GM18858 (cell line): Measurements from ENCODE around the gene PPARA.
A peak's percentile ranks its signal among the peaks of the same experiment; 100 is the strongest.

Source experiments
- ATAC-seq: cut with Tn5 transposase; IDR thresholded peaks from one replicate; pipeline ENCODE4 v1.9.1; 2021; ENCODE audit not compliant: unreplicated experiment

Gene PPARA

GRCh38 chr22:46150034-46150654, at the start of gene PPARA:
Gene PPARA, plus strand, starts transcription at chr22:46150526. Its CDS starts 47,858 bp downstream, at chr22:46198384.
- ATAC-seq, result peak; percentile 48

- no peak for ATAC-seq
These were observed 48.2 kb upstream of the PPARA start for GRCh38 chr22:46102159-46102558.

- ATAC-seq, result no peak
These were observed 47.6 kb upstream of the PPARA start for GRCh38 chr22:46102752-46103151.

GRCh38 chr22:46103181-46103580, 47.1 kb upstream of the PPARA start:
- no peak for ATAC-seq

GRCh38 chr22:46103664-46104063, 46.7 kb upstream of the PPARA start:
- no peak for ATAC-seq

GRCh38 chr22:46104170-46104880, 46.0 kb upstream of the PPARA start:
- no peak for ATAC-seq

- no peak for ATAC-seq
These were observed 45.3 kb upstream of the PPARA start for GRCh38 chr22:46104881-46105493.

GRCh38 chr22:46105494-46106278, 44.6 kb upstream of the PPARA start:
- ATAC-seq, result no peak

DNA sequence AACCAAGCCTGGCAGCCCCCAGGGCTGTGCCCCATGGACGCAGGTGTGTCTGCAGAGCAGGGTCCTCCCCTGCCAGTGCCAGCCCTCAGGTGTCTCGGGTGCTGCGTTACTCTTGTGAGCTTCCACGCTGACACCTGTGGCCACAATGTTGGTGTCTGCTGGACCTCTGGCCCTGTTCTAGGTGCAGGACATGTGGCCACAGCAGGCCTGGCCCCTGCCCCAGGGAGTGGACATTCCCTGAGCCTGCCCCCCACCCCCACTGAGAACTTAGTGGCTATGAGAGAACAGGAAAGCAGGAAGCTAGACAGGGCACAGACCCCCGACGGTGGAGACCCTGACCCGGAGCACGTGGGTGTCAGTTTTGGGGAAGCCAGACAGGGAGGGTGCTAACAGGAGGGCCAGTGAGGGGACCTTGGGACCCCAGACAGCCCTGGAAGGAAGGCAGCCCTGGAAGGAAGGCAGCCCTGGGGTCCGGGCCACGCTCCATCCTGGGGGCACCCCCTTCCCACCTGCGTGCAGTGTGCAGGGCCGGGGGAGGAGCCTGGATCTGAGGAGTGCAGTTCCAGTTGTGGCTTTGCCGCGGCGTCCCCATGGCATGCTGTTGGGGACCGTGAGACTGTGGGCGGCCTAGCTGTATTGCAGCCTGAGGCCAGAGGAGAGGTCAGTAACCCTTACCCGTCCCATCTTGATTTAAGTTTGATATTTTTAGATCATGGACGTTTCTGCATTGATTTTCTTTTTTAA, 43.9 kb upstream of the PPARA start:
- no peak for ATAC-seq

DNA sequence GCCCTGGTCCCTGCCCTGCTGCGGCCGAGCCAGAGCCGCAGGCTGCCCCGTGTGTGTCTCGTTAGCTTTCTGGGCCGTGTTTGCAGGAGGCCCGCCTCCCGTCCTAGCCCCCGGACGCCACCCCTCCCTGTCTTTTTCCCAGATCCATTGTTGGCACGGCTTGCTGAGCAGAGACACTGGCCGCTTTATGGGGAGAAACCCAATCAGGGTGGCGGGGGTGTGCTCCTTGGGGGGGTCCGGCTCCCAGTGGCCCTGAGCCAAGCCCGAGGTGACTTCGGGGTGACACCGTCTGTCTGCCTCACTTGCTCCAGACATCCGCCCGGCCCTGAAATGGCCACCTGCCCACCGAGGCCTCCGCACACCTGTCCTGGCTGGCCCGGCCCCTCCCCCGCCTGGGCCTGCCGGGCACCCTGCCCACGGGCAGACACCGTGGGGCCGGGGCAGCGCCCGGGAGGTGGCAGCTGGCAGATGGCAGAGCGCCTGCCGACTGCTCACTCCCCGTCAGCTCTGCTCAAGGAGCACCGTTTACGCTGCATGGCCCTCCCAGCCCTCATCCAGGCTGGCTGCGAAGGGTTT, 43.1 kb upstream of the PPARA start:
- ATAC-seq, result no peak

DNA sequence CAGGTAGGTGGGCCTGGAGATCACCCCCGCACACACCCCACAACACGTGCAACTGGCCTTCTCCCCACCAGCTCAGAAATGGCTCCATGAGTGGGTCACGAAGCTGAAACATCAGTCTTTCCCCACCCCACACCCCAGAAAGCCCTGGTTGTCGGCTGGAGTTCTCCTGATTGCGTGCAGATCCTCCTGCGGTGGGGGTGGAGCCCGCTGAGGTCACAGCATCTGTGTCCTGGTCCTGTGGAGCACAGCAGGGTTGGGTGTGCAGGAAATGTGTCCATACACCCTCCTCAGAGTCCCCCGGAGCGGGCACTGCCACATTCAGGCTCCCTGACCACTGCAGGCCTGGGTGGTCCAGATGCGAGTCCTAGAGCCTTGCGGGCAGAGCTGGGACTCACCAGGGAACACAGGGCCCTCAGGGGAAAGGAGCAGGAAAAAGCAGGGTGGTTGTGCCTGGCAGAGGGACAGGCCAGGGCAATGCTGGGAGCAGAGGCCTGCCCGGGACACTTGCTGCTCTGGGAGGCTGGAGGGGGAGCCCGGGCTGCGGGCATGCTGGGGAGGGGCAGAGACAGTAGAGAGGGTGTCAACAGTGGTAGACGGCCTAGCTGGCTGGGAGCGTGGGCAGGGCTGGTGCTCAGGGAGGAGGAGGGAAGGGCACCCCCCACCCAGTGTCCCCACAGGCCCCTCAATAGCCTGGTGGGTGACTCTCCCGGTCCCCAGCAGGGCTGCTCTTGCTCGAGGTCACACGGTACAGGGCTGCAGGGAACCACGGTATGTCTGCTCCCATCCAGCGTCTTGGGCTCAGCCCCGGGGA, 42.4 kb upstream of the PPARA start:
- no peak for ATAC-seq

- no peak for ATAC-seq
These were observed 41.5 kb upstream of the PPARA start for GRCh38 chr22:46108564-46109473.

- ATAC-seq, result no peak
These were observed 40.8 kb upstream of the PPARA start for GRCh38 chr22:46109474-46110003.

- ATAC-seq, result no peak
These were observed 40.1 kb upstream of the PPARA start for GRCh38 chr22:46110215-46110614.

- ATAC-seq, result no peak
These were observed 38.5 kb upstream of the PPARA start for GRCh38 chr22:46111645-46112306.

GRCh38 chr22:46112405-46112804, 37.9 kb upstream of the PPARA start:
- no peak for ATAC-seq

DNA sequence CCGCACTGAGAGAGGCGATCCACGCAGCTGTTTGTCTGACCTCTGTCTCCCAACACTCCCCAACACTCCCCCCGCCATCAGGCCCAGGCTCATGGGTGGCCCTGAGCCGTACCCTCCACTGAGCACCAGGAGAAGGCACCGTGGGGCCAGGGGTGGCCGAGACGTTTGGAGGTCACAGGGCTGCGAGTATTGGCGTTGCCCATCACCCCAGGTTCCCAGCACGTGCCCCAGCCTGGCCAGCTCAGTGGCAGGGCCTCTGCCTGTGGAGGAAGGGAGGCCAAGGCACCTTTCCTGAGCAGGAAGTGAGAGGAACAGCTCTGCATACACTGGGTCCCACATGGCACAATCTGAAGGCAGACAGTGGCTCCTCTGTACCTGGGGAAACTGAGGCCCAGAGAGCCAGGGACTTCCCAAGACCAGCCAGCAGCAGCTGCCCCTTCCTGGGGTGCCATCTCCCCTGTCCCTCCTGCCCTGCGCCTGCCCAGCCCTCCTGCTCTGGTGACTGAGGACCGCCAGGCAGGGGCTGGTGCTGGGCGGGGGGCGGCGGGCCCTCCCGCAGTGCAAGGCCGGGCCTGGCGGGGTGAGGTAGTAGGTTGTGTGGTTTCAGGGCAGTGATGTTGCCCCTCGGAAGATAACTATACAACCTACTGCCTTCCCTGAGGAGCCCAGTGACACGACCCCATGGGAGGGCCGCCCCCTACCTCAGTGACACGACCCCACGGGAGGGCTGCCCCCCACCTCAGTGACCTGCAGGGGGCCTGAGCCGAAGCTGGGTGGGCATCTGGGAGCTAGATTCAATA, 37.0 kb upstream of the PPARA start:
- ATAC-seq, result no peak
